GM23338 (cell line): ENCODE results near the gene SPRYD7. TPM values are rescaled to one million over a fixed set of nuclear protein-coding genes. Genes with fewer than 3 reads are reported as not detected.
A peak's percentile ranks its signal among the peaks of the same experiment; 100 is the strongest.

Experiments used
- polyA plus RNA-seq: library from polyadenylated mRNA; unstranded; fragments of >200 nt; fragmentation: Nextera tagmentation; extraction: Ambion mirVana; gene quantifications from 2 replicates; pipeline ENCODE4 v1.2.1, GENCODE V29; 2016
- small RNA-seq: library from RNA; depleted of rRNA; stranded (forward); fragments of <200 nt; gene quantifications from one replicate; pipeline ENCODE3, GENCODE V24; 2014; ENCODE audit warnings: low replicate concordance
- total RNA-seq: library from RNA; depleted of rRNA; stranded (reverse); fragments of >200 nt; shearing (Covaris generic); gene quantifications from 2 replicates; pipeline ENCODE4 v1.2.3, GENCODE V29; 2014; rRNA removed

The SPRYD7 gene
- total and polyA plus RNA-seq, 2 experiments from 2014 or later = 2.9 to 7.4 TPM

Small RNAs within 50 kb of the gene (small RNA-seq; reads per million reads assigned to genes)
- gene RNY4P30 (not detected), gene RNY4P9 (0.37 reads per million, percentile 22 among the genes with 10 or more reads in this experiment)

Other genes with a start within 250 kb of the SPRYD7 start
- 231 and 260 TPM in 2 replicates for gene EBPL, start 244.9 kb downstream of the SPRYD7 start, total RNA-seq
- 245 and 258 TPM in 2 replicates for gene EBPL, start 244.9 kb downstream of the SPRYD7 start, polyA plus RNA-seq
- 50.9 and 55.7 TPM in 2 replicates for gene KPNA3, start 143.7 kb downstream of the SPRYD7 start, total RNA-seq
- 26.8 and 30.5 TPM in 2 replicates for gene KPNA3, start 143.7 kb downstream of the SPRYD7 start, polyA plus RNA-seq
- gene TRIM13, start 60.7 kb upstream of the SPRYD7 start, total RNA-seq = 21.6 and 25.3 TPM in 2 replicates
- 22.1 and 23.0 TPM in 2 replicates for gene TRIM13, start 60.7 kb upstream of the SPRYD7 start, polyA plus RNA-seq
- 3.3 TPM in 1 of 2 replicates, not detected in the other for gene KCNRG, start 79.1 kb upstream of the SPRYD7 start, total RNA-seq
- gene KCNRG, start 79.1 kb upstream of the SPRYD7 start, polyA plus RNA-seq = 0.60 and 0.71 TPM in 2 replicates